HCEC 1CT (cell line): ENCODE data around the gene IGSF21.
"Not testable (repeated sequence)": the region's sequence is repeated elsewhere in the genome, so short reads cannot be mapped to it uniquely, and the experiment has no call there.

Experiments used
- DNase-seq: peaks from one replicate; pipeline ENCODE4 v3.0.0-alpha.2; 2017

IGSF21 gene

GRCh38 chr1:18411820-18412641 is 304.4 kb downstream of the IGSF21 start:
- no peak for DNase-seq

GRCh38 chr1:18412882-18413353 is 305.3 kb downstream of the IGSF21 start:
- DNase-seq, result no peak

GRCh38 chr1:18413541-18414305 is 306.1 kb downstream of the IGSF21 start:
- DNase-seq, result no peak

GRCh38 chr1:18414321-18414720 is 306.7 kb downstream of the IGSF21 start:
- no peak for DNase-seq

GRCh38 chr1:18414872-18415447 is 307.4 kb downstream of the IGSF21 start:
- no peak for DNase-seq

GRCh38 chr1:18415448-18416027 is 307.9 kb downstream of the IGSF21 start:
- DNase-seq, result no peak

- not testable (repeated sequence) for DNase-seq
Observed at GRCh38 chr1:18416126-18416525, 308.5 kb downstream of the IGSF21 start.

GRCh38 chr1:18417316-18418269 is 310.0 kb downstream of the IGSF21 start:
- no peak for DNase-seq

GRCh38 chr1:18419113-18419844 is 311.7 kb downstream of the IGSF21 start:
- no peak for DNase-seq

- DNase-seq, result no peak
Observed at GRCh38 chr1:18419845-18420184, 312.2 kb downstream of the IGSF21 start.

GRCh38 chr1:18422076-18422777 is 314.6 kb downstream of the IGSF21 start:
- no peak for DNase-seq

GRCh38 chr1:18422954-18423353 is 315.4 kb downstream of the IGSF21 start:
- no peak for DNase-seq

- DNase-seq, result no peak
Observed at GRCh38 chr1:18426580-18426979, 319.0 kb downstream of the IGSF21 start.
